ENCODE results near the gene RAE1. TPM values are rescaled to one million over a fixed set of nuclear protein-coding genes. Genes with fewer than 3 reads are reported as not detected.

Gene RAE1
- total RNA-seq, 1 experiment from 2014 or later, result 67.2 TPM

DNA sequence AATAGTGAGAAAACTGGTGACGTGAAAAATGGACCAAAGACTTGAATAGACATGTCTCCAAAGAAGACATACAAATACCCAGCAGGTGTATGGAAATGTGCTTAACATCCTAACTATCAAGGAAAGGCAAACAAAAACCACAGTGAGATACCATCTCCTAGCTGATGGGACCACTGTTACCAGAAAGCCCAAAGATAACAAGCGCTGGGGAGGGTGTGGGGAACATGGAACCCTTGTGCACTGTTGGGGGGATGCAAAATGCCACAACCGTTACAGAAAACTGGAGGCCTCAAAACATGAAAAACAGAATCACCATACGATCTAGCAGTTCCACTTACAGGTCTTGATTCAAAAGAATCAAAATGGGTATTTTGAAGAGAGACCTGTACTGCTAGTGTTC, 20.3 kb downstream of the RAE1 start:
- no peaks in the 10 kb centered on the region; the same call in 1 of the 2 replicates for H3K36me3 ChIP-seq
- H3K9me3 ChIP-seq (replicated peaks), result no peaks in the 10 kb centered on the region
- no peak overlapping the region for H3K4me3 ChIP-seq
- H3K27me3 ChIP-seq (replicated peaks), result no peaks in the 10 kb centered on the region
- H3K27ac ChIP-seq, result no peak overlapping the region
- no peak for DNase-seq (ENCODE audit: low read depth in 1 of 2, low spot score in 2 of 2)
- no peaks in the 10 kb centered on the region for H3K4me1 ChIP-seq (replicated peaks)

DNA sequence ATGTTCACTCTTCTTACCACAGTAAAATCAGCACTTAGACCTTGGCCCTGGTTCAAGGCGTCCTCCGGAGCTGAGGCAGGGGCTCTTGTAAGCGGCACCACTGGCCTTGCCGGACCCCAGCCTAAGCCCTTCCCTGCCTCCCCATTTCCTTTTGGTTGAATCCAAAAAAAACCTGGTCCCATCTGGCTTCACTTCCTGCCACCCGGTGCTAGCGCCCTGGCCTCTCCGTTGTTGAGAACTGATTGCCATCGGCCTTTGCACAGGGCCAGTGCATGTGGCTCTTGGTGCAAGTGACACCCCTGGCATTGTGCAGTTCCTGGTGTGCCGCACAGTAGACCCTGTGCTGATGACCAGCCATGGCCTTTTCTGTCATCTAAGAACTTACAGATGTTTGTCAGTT, 21.1 kb downstream of the RAE1 start:
- Histone ChIP-seq H3K36me3 (no peaks in the 10 kb centered on the region; the same call in 1 of the 2 replicates), H3K27me3 (replicated peaks) (no peaks in the 10 kb centered on the region), H3K9me3 (replicated peaks) (no peaks in the 10 kb centered on the region), H3K27ac (no peak overlapping the region), H3K4me3 (no peak overlapping the region), H3K4me1 (replicated peaks) (no peaks in the 10 kb centered on the region)
- DNase-seq (ENCODE audit: low read depth in 1 of 2, low spot score in 2 of 2), result no peak

DNA sequence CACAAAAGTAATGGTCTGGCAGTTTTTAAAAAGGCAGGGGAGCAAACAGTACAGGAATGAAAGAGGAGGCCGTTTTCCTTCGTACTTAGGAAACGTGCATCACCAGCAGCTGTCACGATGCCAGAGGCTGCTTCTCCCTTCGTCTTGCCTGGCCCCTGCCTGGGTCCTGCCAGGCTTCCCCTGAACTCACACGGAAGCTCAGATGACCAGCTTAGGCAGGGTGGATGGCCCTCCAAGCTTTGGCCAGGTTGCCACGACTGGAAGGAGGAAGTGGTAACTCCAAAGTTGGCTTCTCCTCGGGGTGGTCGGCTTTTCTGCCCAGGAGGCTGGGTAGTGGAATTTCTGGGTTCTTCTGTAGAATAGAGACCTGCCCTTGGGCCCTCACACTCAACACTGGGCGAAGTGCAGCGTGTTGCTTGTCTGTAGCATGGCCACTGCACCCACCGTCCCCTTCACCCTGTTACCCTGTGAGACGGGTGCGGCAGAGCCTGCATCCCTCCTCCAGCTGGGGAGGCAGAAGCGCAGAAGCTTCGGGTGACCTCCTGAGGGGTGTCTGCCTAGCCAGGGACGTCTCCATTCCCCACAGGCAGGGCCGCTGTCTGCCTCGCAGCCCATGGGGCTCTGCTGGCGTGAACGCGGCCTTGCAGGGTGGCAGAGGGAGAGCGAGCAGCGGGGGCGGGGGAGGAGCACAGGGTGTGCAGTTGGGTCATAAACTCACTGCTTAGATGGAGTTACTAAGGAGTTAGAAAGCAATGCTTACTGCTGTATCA, 21.7 kb downstream of the RAE1 start:
- DNase-seq (ENCODE audit: low read depth in 1 of 2, low spot score in 2 of 2), result peak in 1 of 2 experiments; percentile 28
- H3K4me3 ChIP-seq, result no peak overlapping the region
- no peaks in the 10 kb centered on the region for H3K27me3 ChIP-seq (replicated peaks)
- no peaks in the 10 kb centered on the region for H3K4me1 ChIP-seq (replicated peaks)
- no peak overlapping the region for H3K27ac ChIP-seq
- no peaks in the 10 kb centered on the region; the same call in 1 of the 2 replicates for H3K36me3 ChIP-seq
- H3K9me3 ChIP-seq (replicated peaks), result no peaks in the 10 kb centered on the region

DNA sequence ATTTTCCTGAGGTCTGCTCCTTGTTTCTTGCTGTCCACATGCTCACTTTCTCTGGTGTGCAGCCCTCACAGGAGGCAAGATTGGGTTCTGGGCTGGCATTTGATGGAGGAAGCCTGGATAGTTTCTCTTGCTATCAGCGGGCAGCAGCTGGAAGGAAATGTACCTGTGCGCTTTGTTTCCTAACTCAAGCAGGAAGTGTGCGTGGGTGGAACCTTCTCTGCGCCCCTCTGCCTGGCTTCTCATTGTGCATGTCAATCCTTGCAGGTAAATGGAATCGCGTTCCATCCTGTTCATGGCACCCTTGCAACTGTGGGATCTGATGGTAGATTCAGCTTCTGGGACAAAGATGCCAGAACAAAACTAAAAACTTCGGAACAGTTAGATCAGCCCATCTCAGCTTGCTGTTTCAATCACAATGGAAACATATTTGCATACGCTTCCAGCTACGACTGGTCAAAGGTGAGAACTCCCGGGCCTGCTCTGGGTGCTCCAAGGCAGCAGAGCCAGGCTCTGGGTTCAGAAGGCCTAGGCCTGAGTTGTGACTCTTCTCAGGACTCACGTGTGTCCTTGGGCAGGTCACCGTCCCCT, 23.4 kb downstream of the RAE1 start:
- H3K36me3 ChIP-seq, result no peaks in the 10 kb centered on the region; the same call in none of the 2 replicates

DNA sequence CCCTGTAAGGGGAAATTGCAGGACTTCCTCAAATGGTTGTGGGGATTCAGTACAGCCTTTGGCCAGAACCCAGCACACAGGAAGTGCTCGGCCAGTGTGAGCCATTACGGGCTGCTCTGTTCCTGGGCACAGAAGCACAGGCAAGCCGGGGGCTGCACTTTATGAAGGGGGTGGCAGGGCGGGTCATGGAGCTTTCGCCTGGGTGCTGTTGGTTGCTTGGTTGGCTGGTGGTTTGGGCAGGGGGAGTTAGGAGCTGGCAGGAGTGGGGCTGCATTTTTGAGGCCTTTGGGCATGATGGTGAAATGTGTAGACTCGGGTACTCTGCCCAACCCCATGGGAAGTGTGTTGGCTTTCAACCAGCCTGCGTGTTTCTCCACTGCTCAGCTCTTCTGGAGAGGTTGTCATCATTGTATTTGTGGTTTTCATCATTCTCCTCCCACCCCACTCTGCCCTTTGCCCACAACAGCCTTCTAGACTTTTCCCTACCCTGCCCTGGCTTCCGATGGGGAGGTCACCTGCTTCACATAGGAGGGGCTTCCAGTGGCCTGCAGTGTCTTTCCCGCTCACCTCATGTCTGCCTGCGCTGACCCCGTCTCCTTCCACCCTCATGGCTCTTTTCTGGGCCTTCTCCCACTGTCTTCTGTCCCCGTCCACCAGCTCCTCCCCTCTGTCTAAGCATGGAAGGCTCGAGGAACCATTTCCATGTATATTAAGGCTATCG, 24.0 kb downstream of the RAE1 start:
- no peaks in the 10 kb centered on the region for H3K4me1 ChIP-seq (replicated peaks)
- H3K36me3 ChIP-seq, result no peaks in the 10 kb centered on the region; the same call in none of the 2 replicates
- peak in 1 of 2 experiments; percentile 25 for DNase-seq (ENCODE audit: low read depth in 1 of 2, low spot score in 2 of 2)
- no peaks in the 10 kb centered on the region for H3K9me3 ChIP-seq (replicated peaks)
- no peak overlapping the region for H3K4me3 ChIP-seq
- no peaks in the 10 kb centered on the region for H3K27me3 ChIP-seq (replicated peaks)
- H3K27ac ChIP-seq, result no peak overlapping the region

More for the DNA sequence above, 23.4 kb downstream of the RAE1 start:
- Histone ChIP-seq H3K27ac (no peak overlapping the region), H3K9me3 (replicated peaks) (no peaks in the 10 kb centered on the region), H3K4me3 (no peak overlapping the region), H3K27me3 (replicated peaks) (no peaks in the 10 kb centered on the region), H3K4me1 (replicated peaks) (no peaks in the 10 kb centered on the region)
- no peak for DNase-seq (ENCODE audit: low read depth in 1 of 2, low spot score in 2 of 2)

DNA sequence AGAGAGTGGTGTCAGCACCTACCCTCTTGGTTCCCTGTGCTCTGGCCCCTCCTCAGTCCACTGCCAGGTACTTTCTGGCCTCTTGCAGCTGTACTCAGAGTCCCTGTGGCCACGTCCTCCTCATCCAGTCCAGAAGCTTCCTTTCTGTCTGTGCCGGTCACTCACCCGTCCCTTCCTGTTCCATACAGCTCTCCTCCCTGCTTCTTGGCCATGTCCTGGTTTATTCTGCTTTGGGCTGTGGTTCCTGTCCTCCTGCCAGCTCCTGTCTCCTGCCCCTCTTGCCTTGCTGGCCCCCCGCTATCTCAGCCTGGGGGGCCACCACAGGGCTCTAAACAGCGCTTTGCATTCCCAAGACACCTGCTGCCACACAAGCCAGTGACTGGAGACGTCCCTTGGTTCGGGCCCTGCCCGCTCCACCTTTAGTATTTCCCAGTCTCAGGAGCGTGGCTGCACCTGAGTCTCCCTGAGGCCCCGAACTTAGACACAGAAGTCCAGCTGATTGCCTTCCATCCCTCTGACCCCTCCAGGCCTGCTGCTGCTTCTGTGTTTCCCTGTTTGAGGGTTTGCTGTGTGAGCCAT, 24.7 kb downstream of the RAE1 start:
- H3K36me3 ChIP-seq, result peaks cover 4% of the 10 kb centered on the region
- peak in 1 of 2 experiments; percentile 23 for DNase-seq (ENCODE audit: low read depth in 1 of 2, low spot score in 2 of 2)
- H3K9me3 ChIP-seq (replicated peaks), result no peaks in the 10 kb centered on the region
- no peaks in the 10 kb centered on the region for H3K4me1 ChIP-seq (replicated peaks)
- H3K27ac ChIP-seq, result no peak overlapping the region
- no peak overlapping the region for H3K4me3 ChIP-seq
- no peaks in the 10 kb centered on the region for H3K27me3 ChIP-seq (replicated peaks)

DNA sequence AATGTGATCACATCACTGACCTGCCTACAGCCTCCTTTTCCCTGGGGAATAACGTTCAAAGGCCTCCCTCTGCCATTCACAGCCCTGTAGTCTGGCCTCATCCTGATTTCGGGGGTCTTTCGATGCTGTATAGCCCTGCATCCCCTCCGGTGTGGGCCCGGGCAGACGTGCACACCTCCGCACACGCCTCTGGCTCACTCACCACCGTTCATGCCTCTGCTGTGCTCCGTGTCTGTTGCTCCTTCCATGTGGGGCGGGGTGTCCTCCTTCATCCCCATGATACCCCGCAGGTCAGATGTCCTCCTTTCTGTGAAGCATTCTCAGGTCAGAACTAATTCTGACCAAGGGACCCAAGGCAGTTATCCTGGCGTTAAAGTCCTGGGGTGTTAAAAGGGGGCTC, 26.3 kb downstream of the RAE1 start:
- peak in 1 of 2 experiments; percentile 33 for DNase-seq (ENCODE audit: low read depth in 1 of 2, low spot score in 2 of 2)
- Histone ChIP-seq H3K9me3 (replicated peaks) (no peaks in the 10 kb centered on the region), H3K27ac (no peak overlapping the region), H3K4me1 (replicated peaks) (no peaks in the 10 kb centered on the region), H3K27me3 (replicated peaks) (no peaks in the 10 kb centered on the region), H3K4me3 (no peak overlapping the region), H3K36me3 (peaks cover 9% of the 10 kb centered on the region)

DNA sequence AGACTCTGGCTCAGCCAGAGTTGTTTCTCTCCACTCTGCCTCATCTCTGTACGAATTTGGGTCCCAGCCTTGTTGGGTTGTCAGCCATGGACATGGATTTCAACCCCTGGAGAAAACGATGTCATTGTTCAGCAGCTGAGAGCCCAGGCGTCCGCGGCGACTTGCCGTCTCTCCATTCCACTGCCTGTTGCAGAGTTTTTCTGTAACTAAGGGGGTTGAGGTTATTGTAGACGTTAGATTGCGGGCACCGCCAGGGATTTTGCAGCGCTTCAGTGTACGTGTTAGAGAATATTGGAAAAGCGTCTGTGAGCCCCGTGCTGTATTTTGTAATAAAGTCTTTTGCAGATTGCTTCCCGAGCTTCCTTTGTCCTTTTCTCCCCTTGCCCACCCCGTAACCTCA, 27.1 kb downstream of the RAE1 start:
- H3K27me3 ChIP-seq (replicated peaks), result no peaks in the 10 kb centered on the region
- H3K9me3 ChIP-seq (replicated peaks), result no peaks in the 10 kb centered on the region
- no peak overlapping the region for H3K27ac ChIP-seq
- H3K4me3 ChIP-seq, result no peak overlapping the region
- no peaks in the 10 kb centered on the region for H3K4me1 ChIP-seq (replicated peaks)
- peaks cover 13% of the 10 kb centered on the region for H3K36me3 ChIP-seq
- peak in 1 of 2 experiments; percentile 23 for DNase-seq (ENCODE audit: low read depth in 1 of 2, low spot score in 2 of 2)

DNA sequence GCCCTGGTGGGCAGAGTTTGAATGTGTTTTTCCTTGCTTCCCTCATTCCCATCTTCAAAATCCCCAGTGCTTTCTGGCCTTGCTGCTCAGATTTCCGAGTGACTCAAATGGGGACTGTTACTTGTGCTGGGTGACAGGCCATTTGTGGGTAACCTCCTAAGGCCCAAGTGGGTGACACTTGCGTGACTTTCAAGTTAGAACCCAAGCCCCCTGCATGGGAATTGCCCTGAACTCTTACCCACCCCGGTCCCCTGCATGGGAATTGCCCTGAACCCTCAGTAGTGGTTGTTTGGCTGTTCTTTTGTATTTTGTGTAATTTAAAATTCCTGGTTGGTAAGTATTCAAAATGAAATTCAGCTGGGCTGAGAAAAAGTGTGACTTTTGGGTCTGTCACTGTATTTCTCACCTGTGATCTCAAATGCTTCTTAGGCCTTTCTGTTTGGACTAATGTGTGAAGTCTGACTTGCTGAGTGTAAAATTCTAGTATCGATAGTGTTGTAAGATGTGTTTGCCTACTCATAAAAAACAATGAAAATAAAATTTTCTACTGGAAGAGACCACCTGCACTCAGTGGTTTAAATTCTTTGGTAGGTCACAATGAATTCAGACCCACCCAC, 27.7 kb downstream of the RAE1 start:
- H3K9me3 ChIP-seq (replicated peaks), result no peaks in the 10 kb centered on the region
- H3K4me1 ChIP-seq (replicated peaks), result no peaks in the 10 kb centered on the region
- no peak overlapping the region for H3K4me3 ChIP-seq
- no peak overlapping the region for H3K27ac ChIP-seq
- H3K36me3 ChIP-seq, result peaks cover 13% of the 10 kb centered on the region
- H3K27me3 ChIP-seq (replicated peaks), result no peaks in the 10 kb centered on the region
- peak in 1 of 2 experiments; percentile 9 for DNase-seq (ENCODE audit: low read depth in 1 of 2, low spot score in 2 of 2)

DNA sequence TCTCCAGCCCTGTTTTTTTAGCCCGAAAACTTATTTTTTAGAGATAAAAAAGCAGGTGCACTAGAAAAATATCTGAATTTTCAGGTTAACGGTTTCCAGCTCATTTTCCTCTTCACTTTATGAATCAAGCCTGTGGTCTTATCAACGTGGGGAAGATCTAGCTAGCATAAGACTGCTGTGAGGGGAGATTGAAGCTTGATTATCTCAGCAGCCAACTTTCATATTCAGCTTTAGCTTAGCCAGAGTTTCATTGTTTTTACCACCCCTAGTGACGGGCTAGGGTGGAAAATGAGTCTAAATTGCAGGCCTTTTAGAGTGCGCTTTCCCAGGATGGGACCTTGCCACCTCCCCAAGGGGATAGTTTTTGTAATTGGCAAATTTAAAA, 28.2 kb downstream of the RAE1 start:
- Histone ChIP-seq H3K4me3 (no peak overlapping the region), H3K9me3 (replicated peaks) (no peaks in the 10 kb centered on the region), H3K27me3 (replicated peaks) (no peaks in the 10 kb centered on the region), H3K4me1 (replicated peaks) (no peaks in the 10 kb centered on the region), H3K36me3 (peaks cover 13% of the 10 kb centered on the region), H3K27ac (no peak overlapping the region)
- DNase-seq (ENCODE audit: low read depth in 1 of 2, low spot score in 2 of 2), result no peak

DNA sequence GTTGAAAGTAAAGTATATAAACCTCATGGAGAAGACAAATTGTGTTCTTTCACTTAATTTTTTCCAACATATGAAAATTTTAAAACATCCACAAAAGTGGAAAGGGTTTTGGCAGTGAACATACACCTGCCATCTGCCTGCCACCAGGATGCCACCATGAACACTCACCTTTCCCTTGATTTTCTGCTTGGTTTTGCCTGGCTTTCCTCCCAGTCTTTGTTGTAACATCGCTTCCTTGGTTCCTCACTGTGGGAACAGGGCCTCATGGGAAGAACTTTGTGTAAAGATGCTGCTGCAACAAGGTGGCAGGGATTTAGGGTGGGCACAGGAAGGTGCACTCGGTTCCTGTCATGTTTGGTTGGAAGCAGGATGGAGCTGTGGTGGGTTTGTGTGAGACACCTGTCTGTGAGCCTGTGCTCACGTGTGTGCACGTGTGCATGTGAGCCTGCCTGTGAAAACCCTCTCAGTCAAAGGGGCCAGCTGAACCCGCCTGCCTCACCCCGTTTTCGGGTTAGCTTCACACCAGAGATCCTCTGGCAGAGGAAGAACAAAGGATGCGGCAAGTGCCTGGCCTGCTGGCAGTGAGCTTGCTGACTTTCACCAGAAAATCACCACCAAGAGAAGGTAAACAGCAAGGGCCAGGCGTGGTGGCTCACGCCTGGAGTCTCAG, 29.2 kb downstream of the RAE1 start:
- H3K27ac ChIP-seq, result no peak overlapping the region
- no peaks in the 10 kb centered on the region for H3K4me1 ChIP-seq (replicated peaks)
- no peak overlapping the region for H3K4me3 ChIP-seq
- no peaks in the 10 kb centered on the region for H3K27me3 ChIP-seq (replicated peaks)
- H3K9me3 ChIP-seq (replicated peaks), result no peaks in the 10 kb centered on the region
- DNase-seq (ENCODE audit: low read depth in 1 of 2, low spot score in 2 of 2), result no peak
- peaks cover 13% of the 10 kb centered on the region for H3K36me3 ChIP-seq

DNA sequence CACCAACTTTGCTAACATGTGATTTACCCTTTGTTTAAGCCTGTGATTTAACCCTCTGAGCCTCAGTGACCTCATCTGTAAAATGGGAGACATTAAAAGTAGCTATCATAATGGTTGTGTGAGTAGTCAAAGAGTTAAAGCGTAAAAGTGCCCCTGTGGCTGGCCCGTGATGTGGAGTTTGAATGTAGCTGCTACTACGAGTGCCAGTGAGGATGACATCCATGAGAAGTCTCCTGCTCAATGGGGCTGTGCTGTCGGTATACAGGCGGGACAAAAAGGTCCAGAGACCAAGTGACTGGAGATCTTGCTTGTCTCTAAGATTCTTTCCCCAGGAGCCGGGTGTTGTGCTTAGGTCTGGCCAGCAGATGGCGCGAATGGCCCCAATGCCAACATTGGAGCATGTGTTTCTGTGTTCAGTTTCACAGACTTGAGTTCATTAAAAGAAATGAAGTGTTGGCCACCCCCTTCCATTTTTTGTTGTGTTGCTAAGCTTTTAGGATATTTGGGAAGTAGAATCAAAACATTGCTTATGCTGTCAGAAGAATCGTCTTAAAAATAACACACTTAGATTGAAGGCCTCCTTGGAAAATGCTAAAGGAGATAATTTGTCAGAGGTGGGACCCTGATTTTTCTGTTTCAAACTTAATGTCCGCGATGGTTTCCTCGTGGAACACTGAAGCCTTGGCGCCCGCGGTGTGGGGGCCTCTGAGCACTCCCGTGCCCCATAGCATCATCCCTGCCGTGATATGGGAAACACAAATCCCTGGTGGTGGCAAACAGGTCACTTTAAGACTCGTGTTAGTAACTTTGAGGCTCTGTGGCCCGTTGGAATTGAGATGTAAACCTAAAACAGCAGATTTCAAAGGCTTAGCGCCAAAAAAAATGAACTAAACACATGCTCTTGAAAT, 30.8 kb downstream of the RAE1 start:
- no peak overlapping the region for H3K27ac ChIP-seq
- DNase-seq (ENCODE audit: low read depth in 1 of 2, low spot score in 2 of 2), result peak; percentile 69 to 75
- no peaks in the 10 kb centered on the region for H3K27me3 ChIP-seq (replicated peaks)
- no peaks in the 10 kb centered on the region for H3K9me3 ChIP-seq (replicated peaks)
- H3K36me3 ChIP-seq, result peaks cover 13% of the 10 kb centered on the region
- H3K4me1 ChIP-seq (replicated peaks), result no peaks in the 10 kb centered on the region
- no peak overlapping the region for H3K4me3 ChIP-seq
